Loucy (cell line): ENCODE data around the gene LCE1C.

ENCODE experiments used
- EZH2phosphoT487 ChIP-seq: fragments of 200-600 bp; IDR thresholded peaks from 2 replicates; pipeline ENCODE4 v1.6.1; 2018; ENCODE audit warnings: antibody characterized with exemption, mild to moderate bottlenecking, moderate library complexity, borderline replicate concordance
- TF ChIP-seq, protein P1 (sequence below): fragments of 200-600 bp; sonication (generic); conservative IDR thresholded peaks from 2 replicates; pipeline ENCODE4 v1.5.1; 2014; ENCODE audit warnings: mild to moderate bottlenecking, antibody characterized with exemption, low read length

- TF ChIP-seq, protein P1, sequence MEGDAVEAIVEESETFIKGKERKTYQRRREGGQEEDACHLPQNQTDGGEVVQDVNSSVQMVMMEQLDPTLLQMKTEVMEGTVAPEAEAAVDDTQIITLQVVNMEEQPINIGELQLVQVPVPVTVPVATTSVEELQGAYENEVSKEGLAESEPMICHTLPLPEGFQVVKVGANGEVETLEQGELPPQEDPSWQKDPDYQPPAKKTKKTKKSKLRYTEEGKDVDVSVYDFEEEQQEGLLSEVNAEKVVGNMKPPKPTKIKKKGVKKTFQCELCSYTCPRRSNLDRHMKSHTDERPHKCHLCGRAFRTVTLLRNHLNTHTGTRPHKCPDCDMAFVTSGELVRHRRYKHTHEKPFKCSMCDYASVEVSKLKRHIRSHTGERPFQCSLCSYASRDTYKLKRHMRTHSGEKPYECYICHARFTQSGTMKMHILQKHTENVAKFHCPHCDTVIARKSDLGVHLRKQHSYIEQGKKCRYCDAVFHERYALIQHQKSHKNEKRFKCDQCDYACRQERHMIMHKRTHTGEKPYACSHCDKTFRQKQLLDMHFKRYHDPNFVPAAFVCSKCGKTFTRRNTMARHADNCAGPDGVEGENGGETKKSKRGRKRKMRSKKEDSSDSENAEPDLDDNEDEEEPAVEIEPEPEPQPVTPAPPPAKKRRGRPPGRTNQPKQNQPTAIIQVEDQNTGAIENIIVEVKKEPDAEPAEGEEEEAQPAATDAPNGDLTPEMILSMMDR: no peak
- TF ChIP-seq EZH2phosphoT487: no peak
Measured at GRCh38 chr1:152806576-152806975, at the start of gene LCE1C.
